LNCaP clone FGC (cell line): ENCODE data around the gene ASF1A.

ENCODE experiments used
- DNase-seq: peaks from one replicate; pipeline ENCODE4 v3.0.0-alpha.2; 2011; ENCODE audit warnings: low read depth
- H3K4me3 ChIP-seq: 2 replicates; pipeline ENCODE4 v1.5.1; 2011; ENCODE audit warnings: mild to moderate bottlenecking, low read depth, low read length, control low read depth
- CTCF ChIP-seq: IDR thresholded peaks from 2 replicates; pipeline ENCODE4 v1.5.1; 2012; ENCODE audit warnings: mild to moderate bottlenecking; ENCODE audit not compliant: control insufficient read depth, insufficient read depth; ENCODE audit errors: extremely low read depth

Gene ASF1A

GRCh38 chr6:118897386-118897785 lies 3.4 kb downstream of the ASF1A start:
- no peak for DNase-seq
- no peak for TF ChIP-seq CTCF
- no peak overlapping the region for H3K4me3 ChIP-seq

- no peak for DNase-seq
- no peak for TF ChIP-seq CTCF
- H3K4me3 ChIP-seq, result no peak overlapping the region
Measured at GRCh38 chr6:118899948-118900347, 6.0 kb downstream of the ASF1A start.

GRCh38 chr6:118902726-118903125 lies 8.8 kb downstream of the ASF1A start:
- TF ChIP-seq CTCF, result no peak
- DNase-seq, result no peak

DNA sequence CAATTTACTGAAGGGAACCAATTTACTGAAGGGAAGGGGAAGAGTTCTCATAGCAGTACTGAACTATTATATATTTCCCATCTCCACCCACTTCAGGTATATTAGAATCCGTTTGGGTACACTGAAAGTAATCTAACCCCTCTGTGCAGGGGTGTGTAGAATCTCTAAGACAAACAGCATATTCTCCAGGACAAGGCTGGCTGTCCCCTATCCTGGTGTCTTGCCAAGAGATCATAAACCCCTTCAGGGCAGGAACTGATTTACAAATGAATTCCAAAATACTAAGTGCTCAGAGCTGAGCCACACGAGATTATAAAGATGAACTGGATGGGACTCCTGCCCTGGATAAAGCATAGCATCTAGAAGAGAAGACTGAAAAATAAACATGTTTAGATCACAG lies 9.2 kb downstream of the ASF1A start:
- no peak overlapping the region for H3K4me3 ChIP-seq
- no peak for DNase-seq
- no peak for TF ChIP-seq CTCF

More at GRCh38 chr6:118902726-118903125, 8.8 kb downstream of the ASF1A start:
- H3K4me3 ChIP-seq, result no peak overlapping the region

DNA sequence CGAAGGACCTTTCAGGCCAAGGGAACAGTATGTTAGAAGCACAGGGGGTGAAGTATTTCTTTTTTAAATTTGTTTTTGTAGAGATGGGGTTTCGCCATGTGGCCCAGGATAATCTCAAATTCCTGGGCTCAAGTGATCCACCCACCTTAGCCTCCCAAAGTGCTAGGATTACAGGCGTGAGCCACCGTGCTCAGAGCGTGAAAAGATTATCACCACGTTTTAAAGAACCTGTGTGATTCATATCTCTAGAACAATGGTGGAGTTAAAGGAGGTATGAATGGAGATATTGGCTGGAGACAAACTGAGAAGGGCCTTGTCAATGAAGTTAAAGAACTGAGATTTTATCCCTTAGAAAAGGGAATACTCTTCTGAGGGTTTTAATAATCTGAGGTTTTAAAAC lies 9.7 kb downstream of the ASF1A start:
- no peak for TF ChIP-seq CTCF
- DNase-seq, result no peak
- no peak overlapping the region for H3K4me3 ChIP-seq

DNA sequence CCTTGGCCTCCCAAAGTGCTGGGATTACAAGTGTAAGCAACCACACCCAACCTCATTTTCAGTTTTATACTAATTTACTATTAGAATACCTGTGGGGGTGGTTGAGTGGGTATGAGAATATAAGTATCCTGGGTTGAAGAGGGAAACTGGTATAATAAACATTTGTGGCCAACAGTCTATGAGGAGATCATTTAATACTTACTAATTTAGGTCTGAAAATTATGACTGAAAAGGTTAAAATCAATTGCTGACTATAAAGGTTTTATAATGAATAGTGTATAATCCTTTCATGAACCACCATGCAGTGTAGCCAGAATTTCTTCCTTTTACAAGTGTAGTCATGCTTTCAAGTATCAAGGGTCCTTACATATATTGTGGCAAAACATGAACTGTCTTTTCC lies 11.1 kb downstream of the ASF1A start:
- DNase-seq, result no peak
- no peak for TF ChIP-seq CTCF
- no peak overlapping the region for H3K4me3 ChIP-seq

- DNase-seq, result no peak
- TF ChIP-seq CTCF, result no peak
- H3K4me3 ChIP-seq, result no peak overlapping the region
Measured at GRCh38 chr6:118905851-118906250, 11.9 kb downstream of the ASF1A start.
